Suprapubic skin (tissue), 4 donors: Measurements from ENCODE around the gene SLC26A4. TPM values are rescaled to one million over a fixed set of nuclear protein-coding genes. Genes with fewer than 3 reads are reported as not detected.

Experiments
- DNase-seq, 2 donors: peaks; one replicate each; pipeline ENCODE4 v3.0.0-alpha.2; 2019; ENCODE audit warnings: low spot score in 2 of 2
- H3K27ac ChIP-seq: fragments of 200-600 bp; sonication (generic); one replicate; pipeline ENCODE4 v1.5.1; 2019
- H3K27me3 ChIP-seq: fragments of 200-600 bp; sonication (generic); one replicate; pipeline ENCODE4 v1.5.1; 2019
- H3K36me3 ChIP-seq: fragments of 200-600 bp; sonication (generic); one replicate; pipeline ENCODE4 v1.5.1; 2019
- H3K4me1 ChIP-seq: fragments of 200-600 bp; sonication (generic); one replicate; pipeline ENCODE4 v1.5.1; 2019
- H3K4me3 ChIP-seq: fragments of 200-600 bp; sonication (generic); one replicate; pipeline ENCODE4 v1.5.1; 2019; ENCODE audit warnings: mild to moderate bottlenecking
- H3K9me3 ChIP-seq: fragments of 200-600 bp; sonication (generic); one replicate; pipeline ENCODE4 v1.5.1; 2019
- EP300 ChIP-seq: sonication (generic); formaldehyde crosslinking; IDR thresholded peaks from one replicate; pipeline ENCODE4 v1.6.1; 2017; ENCODE audit warnings: antibody characterized with exemption
- POLR2A ChIP-seq, 2 donors: fragments of 450-650 bp; IDR thresholded peaks; one replicate each; pipeline ENCODE4 v1.6.1; 2017; ENCODE audit warnings: antibody characterized with exemption in 2 of 2, mild to moderate bottlenecking in 2 of 2, moderate library complexity in 2 of 2
- POLR2AphosphoS5 ChIP-seq, 3 donors: sonication (generic); formaldehyde crosslinking; IDR thresholded peaks; one replicate each; pipeline ENCODE4 v1.6.1; 2017; ENCODE audit warnings: antibody characterized with exemption in 3 of 3
- WGBS: methylation state at CpG from one replicate; pipeline ENCODE4 v1.1.5; 2018; 5-methylcytosine and 5-hydroxymethylcytosine counted together
- total RNA-seq, 4 donors: library from RNA; depleted of rRNA; stranded (reverse); fragments of >200 nt; gene quantifications; one replicate each; pipeline ENCODE4 v1.1.0, GENCODE V29; 2016
- TF ChIP-seq, protein P1 (sequence below), 2 donors: fragments of 200-600 bp in 1 of 2; fragments of 450-650 bp in 1 of 2; sonication (generic) in 1 of 2; IDR thresholded peaks; one replicate each; pipeline ENCODE4 v1.5.1; 2016 to 2019; ENCODE audit warnings: antibody characterized with exemption in 2 of 2, mild to moderate bottlenecking in 1 of 2, moderate library complexity in 1 of 2

Gene SLC26A4
- total RNA-seq, 4 donors from 2014 or later: 0.13 to 0.26 (median 0.24) TPM; not detected in 1

GRCh38 chr7:107658467-107658866 is 2.2 kb upstream of the SLC26A4 start:
- H3K4me1 ChIP-seq: peaks cover 19% of the 10 kb centered on the region
- H3K27ac ChIP-seq: no peak overlapping the region
- no peak for DNase-seq
- H3K27me3 ChIP-seq: peaks cover 48% of the 10 kb centered on the region
- TF ChIP-seq, protein P1, sequence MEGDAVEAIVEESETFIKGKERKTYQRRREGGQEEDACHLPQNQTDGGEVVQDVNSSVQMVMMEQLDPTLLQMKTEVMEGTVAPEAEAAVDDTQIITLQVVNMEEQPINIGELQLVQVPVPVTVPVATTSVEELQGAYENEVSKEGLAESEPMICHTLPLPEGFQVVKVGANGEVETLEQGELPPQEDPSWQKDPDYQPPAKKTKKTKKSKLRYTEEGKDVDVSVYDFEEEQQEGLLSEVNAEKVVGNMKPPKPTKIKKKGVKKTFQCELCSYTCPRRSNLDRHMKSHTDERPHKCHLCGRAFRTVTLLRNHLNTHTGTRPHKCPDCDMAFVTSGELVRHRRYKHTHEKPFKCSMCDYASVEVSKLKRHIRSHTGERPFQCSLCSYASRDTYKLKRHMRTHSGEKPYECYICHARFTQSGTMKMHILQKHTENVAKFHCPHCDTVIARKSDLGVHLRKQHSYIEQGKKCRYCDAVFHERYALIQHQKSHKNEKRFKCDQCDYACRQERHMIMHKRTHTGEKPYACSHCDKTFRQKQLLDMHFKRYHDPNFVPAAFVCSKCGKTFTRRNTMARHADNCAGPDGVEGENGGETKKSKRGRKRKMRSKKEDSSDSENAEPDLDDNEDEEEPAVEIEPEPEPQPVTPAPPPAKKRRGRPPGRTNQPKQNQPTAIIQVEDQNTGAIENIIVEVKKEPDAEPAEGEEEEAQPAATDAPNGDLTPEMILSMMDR (IDR thresholded peaks at IDR 0.05): no peak
- TF ChIP-seq EP300: no peak
- no peak for TF ChIP-seq POLR2AphosphoS5 (IDR thresholded peaks at IDR 0.05)
- no peak for TF ChIP-seq POLR2A (IDR thresholded peaks at IDR 0.05)
- no peak overlapping the region for H3K4me3 ChIP-seq
- no peaks in the 10 kb centered on the region for H3K36me3 ChIP-seq
- no peaks in the 10 kb centered on the region for H3K9me3 ChIP-seq

DNA sequence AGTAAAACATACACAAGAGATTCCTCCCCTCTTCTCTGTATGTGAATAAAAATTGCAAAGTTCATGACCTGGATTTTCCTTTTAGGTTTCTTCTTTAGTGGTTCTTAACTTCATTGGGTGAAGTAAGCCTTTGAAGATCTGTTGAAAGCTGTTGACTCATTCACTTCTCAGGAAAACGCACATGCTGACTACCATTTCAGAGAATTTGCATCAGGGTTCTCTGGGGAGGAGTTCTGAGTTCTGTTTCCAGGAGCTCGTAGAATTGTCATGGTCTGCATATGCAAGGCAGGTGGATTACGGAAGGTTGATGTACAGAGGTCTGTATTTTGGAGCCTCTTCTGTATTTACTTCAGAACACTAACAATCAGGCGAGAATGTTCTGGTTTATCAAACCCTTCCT is 962 bp upstream of the SLC26A4 start:
- WGBS: 72% methylated on average over 4 of the region's 4 CpGs
- peaks cover 19% of the 10 kb centered on the region for H3K4me1 ChIP-seq
- peaks cover 51% of the 10 kb centered on the region for H3K27me3 ChIP-seq
- no peaks in the 10 kb centered on the region for H3K9me3 ChIP-seq
- TF ChIP-seq POLR2AphosphoS5 (IDR thresholded peaks at IDR 0.05) (no peak), EP300 (no peak), POLR2A (IDR thresholded peaks at IDR 0.05) (no peak)
- TF ChIP-seq, protein P1 (IDR thresholded peaks at IDR 0.05): no peak
- no peak overlapping the region for H3K4me3 ChIP-seq
- no peaks in the 10 kb centered on the region for H3K36me3 ChIP-seq
- DNase-seq: no peak
- no peak overlapping the region for H3K27ac ChIP-seq

DNA sequence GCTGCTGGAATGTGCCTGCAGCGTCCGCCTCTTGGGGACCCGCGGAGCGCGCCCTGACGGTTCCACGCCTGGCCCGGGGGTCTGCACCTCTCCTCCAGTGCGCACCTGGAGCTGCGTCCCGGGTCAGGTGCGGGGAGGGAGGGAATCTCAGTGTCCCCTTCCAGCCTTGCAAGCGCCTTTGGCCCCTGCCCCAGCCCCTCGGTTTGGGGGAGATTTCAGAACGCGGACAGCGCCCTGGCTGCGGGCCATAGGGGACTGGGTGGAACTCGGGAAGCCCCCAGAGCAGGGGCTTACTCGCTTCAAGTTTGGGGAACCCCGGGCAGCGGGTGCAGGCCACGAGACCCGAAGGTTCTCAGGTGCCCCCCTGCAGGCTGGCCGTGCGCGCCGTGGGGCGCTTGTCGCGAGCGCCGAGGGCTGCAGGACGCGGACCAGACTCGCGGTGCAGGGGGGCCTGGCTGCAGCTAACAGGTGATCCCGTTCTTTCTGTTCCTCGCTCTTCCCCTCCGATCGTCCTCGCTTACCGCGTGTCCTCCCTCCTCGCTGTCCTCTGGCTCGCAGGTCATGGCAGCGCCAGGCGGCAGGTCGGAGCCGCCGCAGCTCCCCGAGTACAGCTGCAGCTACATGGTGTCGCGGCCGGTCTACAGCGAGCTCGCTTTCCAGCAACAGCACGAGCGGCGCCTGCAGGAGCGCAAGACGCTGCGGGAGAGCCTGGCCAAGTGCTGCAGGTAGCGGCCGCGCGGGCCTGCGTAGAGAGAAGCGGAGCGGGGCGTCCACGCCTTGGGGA is 645 bp downstream of the SLC26A4 start:
- peaks cover 51% of the 10 kb centered on the region for H3K27me3 ChIP-seq
- H3K4me3 ChIP-seq: peak overlapping the region; percentile 55
- TF ChIP-seq POLR2A (IDR thresholded peaks at IDR 0.05) (no peak), POLR2AphosphoS5 (IDR thresholded peaks at IDR 0.05) (no peak), EP300 (no peak)
- TF ChIP-seq, protein P1 (IDR thresholded peaks at IDR 0.05): no peak
- peak in 1 of 2 donors; percentile 57 for DNase-seq
- WGBS: 0% methylated on average over 10 of the region's 73 CpGs
- no peak overlapping the region for H3K27ac ChIP-seq
- H3K9me3 ChIP-seq: no peaks in the 10 kb centered on the region
- peaks cover 19% of the 10 kb centered on the region for H3K4me1 ChIP-seq
- no peaks in the 10 kb centered on the region for H3K36me3 ChIP-seq

- H3K4me3 ChIP-seq: peak overlapping the region; percentile 55
- peaks cover 19% of the 10 kb centered on the region for H3K4me1 ChIP-seq
- no peak overlapping the region for H3K27ac ChIP-seq
- H3K36me3 ChIP-seq: no peaks in the 10 kb centered on the region
- DNase-seq: no peak
- TF ChIP-seq, protein P1 (IDR thresholded peaks at IDR 0.05): no peak
- TF ChIP-seq POLR2A (IDR thresholded peaks at IDR 0.05) (no peak), EP300 (no peak), POLR2AphosphoS5 (IDR thresholded peaks at IDR 0.05) (no peak)
- peaks cover 51% of the 10 kb centered on the region for H3K27me3 ChIP-seq
- no peaks in the 10 kb centered on the region for H3K9me3 ChIP-seq
- 21% methylated on average over 13 of the region's 20 CpGs for WGBS
Observed at GRCh38 chr7:107661865-107662379, 1.3 kb downstream of the SLC26A4 start.

DNA sequence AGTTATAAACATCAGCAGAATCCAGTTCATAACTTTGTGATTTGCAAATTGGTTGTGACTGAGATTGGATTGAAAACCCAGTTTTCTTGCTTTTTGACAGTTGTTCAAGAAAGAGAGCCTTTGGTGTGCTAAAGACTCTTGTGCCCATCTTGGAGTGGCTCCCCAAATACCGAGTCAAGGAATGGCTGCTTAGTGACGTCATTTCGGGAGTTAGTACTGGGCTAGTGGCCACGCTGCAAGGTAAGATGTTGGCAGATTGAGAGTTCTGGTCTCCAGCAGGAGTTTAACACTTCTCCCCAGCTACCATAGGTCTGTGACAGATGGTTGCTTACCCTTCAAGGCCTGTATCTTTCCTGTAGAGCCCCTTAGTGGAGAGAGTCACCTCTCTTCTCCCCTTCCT is 2.6 kb downstream of the SLC26A4 start:
- no peaks in the 10 kb centered on the region for H3K36me3 ChIP-seq
- H3K27ac ChIP-seq: no peak overlapping the region
- no peaks in the 10 kb centered on the region for H3K9me3 ChIP-seq
- H3K4me3 ChIP-seq: no peak overlapping the region
- no peak for DNase-seq
- peaks cover 19% of the 10 kb centered on the region for H3K4me1 ChIP-seq
- TF ChIP-seq EP300 (no peak), POLR2A (IDR thresholded peaks at IDR 0.05) (no peak)
- TF ChIP-seq, protein P1 (IDR thresholded peaks at IDR 0.05): no peak
- H3K27me3 ChIP-seq: peaks cover 49% of the 10 kb centered on the region
- WGBS: 84% methylated on average over 4 of the region's 4 CpGs
